NCI-H82 (cell line): ENCODE data around the gene SUMF1.

Source experiments
- DNase-seq: peaks from one replicate; lab custom pipeline; 2025; lab: John Stamatoyannopoulos, UW

SUMF1 gene

GRCh38 chr3:4411833-4412232 is 55.2 kb downstream of the SUMF1 start:
- DNase-seq, result no peak

GRCh38 chr3:4411236-4411635 is 55.8 kb downstream of the SUMF1 start:
- no peak for DNase-seq

GRCh38 chr3:4410606-4411005 is 56.5 kb downstream of the SUMF1 start:
- no peak for DNase-seq

GRCh38 chr3:4409971-4410573 is 57.0 kb downstream of the SUMF1 start:
- no peak for DNase-seq

GRCh38 chr3:4409415-4409814 is 57.7 kb downstream of the SUMF1 start:
- no peak for DNase-seq

- no peak for DNase-seq
Measured at GRCh38 chr3:4408958-4409357, 58.1 kb downstream of the SUMF1 start.

GRCh38 chr3:4407941-4408340 is 59.1 kb downstream of the SUMF1 start:
- DNase-seq, result no peak

DNA sequence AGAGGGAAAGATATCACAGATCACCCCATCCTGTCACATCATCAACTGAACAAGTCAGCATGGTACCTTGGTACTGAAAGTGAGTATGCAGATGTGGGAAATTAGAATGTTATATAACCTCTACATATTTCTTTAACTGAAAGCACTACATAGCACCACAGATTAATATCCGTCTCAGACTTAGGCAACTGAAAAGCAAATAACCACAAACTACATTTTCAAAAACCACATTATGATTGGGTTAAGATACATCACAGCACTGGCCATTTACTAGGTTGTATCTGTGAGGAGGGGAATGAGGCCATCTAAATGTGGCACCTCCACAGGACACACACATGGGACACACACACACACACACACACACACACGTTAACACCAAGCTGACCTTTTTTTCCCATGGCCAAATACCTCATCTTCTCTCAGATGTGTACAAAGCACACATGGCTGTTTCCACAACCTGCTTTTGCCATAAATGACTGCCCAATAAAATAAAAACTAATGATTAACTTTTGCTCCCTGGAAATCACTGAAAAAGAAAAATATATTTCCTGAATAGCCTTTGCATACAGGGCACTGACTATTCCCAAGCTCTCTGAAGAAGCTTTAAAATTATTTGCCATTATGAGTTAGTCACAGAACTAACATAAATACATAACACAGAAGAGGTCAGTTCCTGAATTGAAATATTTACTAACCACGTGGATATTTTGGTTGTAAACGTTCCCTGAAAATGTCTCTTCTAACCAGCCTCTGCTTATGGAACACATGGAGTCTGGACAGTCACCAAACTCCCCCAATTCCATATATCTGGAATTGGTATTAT is 60.1 kb downstream of the SUMF1 start:
- no peak for DNase-seq

DNA sequence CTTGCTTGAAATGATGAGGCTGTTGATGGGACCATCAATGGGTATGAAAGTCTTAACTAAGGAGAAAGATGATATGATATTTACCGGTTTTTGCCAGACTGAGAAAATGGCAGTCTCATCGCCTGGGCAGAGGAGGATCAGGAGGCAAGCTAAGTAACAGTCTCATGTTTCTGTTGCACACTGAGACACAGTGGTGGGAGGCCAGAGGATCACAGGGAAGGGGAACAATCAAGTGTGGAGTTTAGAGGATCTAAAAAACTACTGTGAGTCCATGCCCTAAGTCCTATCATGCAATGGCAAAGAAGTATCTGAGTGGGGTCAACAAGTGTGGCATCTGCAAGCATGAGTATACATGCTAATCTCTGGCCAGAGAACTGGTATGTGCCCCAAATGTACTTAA is 62.2 kb downstream of the SUMF1 start:
- no peak for DNase-seq

DNA sequence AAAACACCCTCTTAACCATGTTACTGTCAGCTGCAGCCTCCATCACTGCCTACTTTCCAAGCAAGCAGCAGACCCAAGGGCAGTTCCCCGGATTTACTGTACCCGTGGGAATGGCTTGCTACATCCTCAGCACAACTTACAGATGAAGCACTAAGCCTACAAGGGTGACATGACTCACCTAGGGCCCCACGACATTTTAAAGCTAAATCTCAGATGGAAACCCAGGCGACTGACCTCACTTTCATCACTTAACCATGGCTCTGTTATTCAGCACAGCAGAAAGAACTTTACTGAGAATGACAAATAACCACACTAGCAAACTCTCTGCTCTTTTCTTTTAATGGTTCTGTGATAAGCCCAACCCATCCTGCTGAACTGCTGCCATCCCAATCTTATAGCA is 65.6 kb downstream of the SUMF1 start:
- no peak for DNase-seq

- DNase-seq, result no peak
Measured at GRCh38 chr3:4399476-4399875, 67.6 kb downstream of the SUMF1 start.

DNA sequence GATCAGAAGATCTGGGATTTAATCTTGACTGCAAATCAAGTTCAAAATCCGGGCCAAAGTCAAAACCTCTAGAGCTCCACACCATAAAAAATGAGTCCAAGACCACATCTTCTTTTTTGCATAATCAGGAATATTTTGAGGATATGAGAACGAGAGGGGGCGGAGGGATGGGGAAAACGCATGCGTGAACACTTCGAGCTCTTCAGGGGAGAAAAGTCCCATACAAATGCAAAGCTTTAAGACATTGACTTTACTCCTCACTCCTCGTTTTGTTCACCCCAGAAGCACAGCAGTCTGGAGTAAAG is 68.2 kb downstream of the SUMF1 start:
- DNase-seq, result no peak

DNA sequence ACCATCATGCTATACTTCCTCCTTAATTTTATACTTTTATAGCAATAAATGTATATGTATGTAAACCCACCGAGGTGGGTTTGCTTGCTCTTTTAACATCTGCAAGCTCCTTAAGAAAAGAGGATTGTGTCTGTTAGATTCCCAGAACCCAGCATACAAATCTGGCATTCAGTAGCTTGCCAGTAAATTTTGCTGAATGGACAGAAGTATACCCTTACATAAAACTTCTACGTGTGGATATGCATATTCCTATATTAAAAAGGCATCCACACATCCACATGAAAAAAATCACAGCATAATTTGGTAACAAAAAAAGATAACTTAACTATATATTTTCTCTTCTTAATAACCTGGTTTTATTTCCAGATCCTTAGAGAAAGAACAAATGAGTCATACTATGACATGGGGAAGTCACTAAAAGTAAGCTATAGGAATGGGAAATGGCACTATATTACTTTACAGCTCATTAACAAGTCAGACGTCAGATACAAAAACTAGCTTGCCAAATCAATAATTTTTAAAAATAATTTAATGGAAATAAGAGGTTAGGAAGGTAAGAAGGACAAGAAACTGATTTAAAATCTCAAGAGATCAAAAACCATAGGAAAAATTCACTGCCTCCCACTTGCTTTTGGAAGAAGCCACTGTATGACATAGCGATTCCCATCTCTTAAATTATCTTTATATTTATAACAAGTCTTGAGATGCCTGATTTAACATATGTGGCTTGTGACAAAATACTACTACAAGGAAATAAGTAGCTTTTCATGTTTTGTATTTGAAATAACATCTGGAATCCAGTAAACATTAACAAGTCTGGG is 68.7 kb downstream of the SUMF1 start:
- DNase-seq, result no peak

DNA sequence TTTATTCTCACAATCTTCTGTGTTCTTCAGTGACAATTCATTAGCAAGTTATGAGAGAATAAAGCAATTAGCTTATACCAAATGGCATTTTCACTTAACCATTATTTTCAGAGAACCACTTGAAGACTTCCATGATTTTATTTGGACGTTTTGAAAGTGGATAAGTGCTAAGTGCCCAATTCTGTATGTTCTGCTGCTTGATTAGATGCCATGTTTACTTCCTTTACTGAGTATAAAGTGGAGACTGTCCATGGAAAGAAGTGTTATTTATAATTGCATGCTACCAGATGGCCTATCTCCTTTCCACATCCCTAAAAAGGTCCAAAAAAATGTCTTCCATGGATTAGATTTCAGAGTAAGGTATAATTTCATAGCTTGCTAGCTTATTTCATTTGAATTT is 69.6 kb downstream of the SUMF1 start:
- DNase-seq, result no peak

DNA sequence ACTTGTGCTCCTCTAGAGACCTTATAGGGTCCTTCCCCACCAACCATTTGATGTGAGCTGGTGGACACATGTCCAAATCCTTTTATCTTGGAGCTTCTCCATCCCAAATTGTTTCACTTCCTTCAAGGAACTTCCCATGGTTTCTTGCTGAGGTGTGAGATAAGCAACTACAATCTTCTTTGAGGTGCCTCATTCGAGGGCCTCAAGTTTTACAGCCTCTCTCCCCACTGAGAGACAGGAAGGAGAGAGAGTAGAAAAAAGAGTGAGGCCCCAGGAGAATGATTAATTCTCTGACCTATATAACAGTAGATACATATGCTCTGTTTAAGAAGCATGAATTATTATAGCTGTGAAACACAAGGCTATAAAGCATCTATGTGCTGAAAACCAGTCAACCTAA is 70.5 kb downstream of the SUMF1 start:
- no peak for DNase-seq

- DNase-seq, result no peak
Measured at GRCh38 chr3:4396006-4396405, 71.1 kb downstream of the SUMF1 start.

- no peak for DNase-seq
Measured at GRCh38 chr3:4395448-4395847, 71.6 kb downstream of the SUMF1 start.

DNA sequence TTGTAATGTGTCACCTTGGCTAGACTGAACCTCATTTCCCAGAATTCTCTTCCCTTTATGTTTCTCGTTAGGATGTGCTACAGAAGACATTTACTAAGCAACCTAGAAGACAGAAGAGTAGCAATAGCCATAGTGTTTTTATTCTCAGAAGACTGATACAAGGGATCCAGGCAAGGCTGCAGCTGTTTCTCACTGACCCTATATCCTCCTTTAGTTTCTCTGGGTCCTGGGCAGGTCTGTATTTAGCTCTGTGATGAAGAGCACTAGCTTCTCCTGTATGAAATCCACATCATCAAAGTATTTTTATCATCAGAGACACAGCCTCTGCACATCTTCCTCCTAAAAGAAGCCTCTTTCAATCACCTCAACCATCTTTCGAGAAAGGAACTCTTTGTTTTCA is 72.5 kb downstream of the SUMF1 start:
- no peak for DNase-seq

- DNase-seq, result no peak
Measured at GRCh38 chr3:4394048-4394447, 73.0 kb downstream of the SUMF1 start.

GRCh38 chr3:4392992-4393391 is 74.1 kb downstream of the SUMF1 start:
- DNase-seq, result no peak

GRCh38 chr3:4387210-4388204 is 79.6 kb downstream of the SUMF1 start:
- DNase-seq, result no peak

GRCh38 chr3:4385201-4385600 is 81.9 kb downstream of the SUMF1 start:
- DNase-seq, result no peak
